Measurements from ENCODE around the gene TTYH2.

Gene TTYH2

DNA sequence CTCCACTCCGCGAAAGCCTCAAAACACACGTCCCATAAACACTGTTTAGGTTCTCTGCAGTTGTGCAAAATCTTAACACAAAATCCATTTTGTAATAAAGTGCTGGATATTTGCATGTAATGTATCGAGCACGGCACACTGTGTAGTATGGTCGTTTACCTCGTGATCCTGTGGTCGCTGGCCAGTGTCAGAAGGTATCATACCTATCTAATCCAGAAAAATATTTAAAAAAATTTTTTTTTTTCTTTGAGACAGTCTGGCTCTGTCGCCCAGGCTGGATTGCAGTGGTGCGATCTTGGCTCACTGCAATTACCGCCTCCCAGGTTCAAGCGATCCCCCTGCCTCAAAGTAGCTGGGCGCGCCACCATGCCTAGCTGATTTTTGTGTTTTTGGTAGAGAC lies 8.9 kb upstream of the TTYH2 start:
- no peak overlapping the region for H3K27ac ChIP-seq (ENCODE audit: insufficient read depth, low read depth, low read length, poor library complexity, severe bottlenecking)
- peak overlapping the region; percentile 76 for H3K4me3 ChIP-seq (ENCODE audit: insufficient read depth, low read depth, low read length)
- 55 to 62% methylated on average over 14 of the region's 14 CpGs for WGBS, 2 experiments
- peaks cover 27% of the 10 kb centered on the region for H3K36me3 ChIP-seq (ENCODE audit: control insufficient read depth, insufficient read depth, low read length)
- H3K27me3 ChIP-seq (ENCODE audit: control insufficient read depth, insufficient read depth, low read length, poor library complexity, severe bottlenecking) = peaks cover 18% of the 10 kb centered on the region
- no peaks in the 10 kb centered on the region for H3K9me3 ChIP-seq (ENCODE audit: control insufficient read depth, low read length)
- peaks cover 12% of the 10 kb centered on the region for H3K4me1 ChIP-seq (ENCODE audit: control insufficient read depth, insufficient read depth, low read length)

DNA sequence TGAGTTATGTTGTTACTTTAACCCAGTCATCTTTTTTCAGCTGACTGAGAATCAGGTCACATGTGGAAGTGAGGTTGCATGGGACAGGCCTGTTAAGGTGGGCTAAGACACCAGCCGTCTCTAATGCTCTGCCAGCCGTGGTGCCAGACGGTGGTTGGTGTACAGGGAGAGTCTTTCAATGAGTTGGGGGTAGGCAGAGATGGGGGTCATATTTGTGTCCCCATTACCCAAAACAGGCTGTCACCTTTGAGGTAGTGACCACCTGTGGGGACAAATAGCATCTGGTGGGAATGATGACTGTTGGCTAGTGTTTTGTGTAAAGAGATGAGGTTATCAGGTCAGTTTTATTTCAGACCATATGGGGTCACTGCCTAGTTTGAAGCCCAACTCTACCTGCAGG lies 8.1 kb upstream of the TTYH2 start:
- WGBS, 2 experiments = 96 to 99% methylated on average over 3 of the region's 3 CpGs
- no peak overlapping the region for H3K27ac ChIP-seq (ENCODE audit: insufficient read depth, low read depth, low read length, poor library complexity, severe bottlenecking)
- peaks cover 32% of the 10 kb centered on the region for H3K36me3 ChIP-seq (ENCODE audit: control insufficient read depth, insufficient read depth, low read length)
- H3K4me3 ChIP-seq (ENCODE audit: insufficient read depth, low read depth, low read length) = peak overlapping the region; percentile 8
- no peaks in the 10 kb centered on the region for H3K9me3 ChIP-seq (ENCODE audit: control insufficient read depth, low read length)
- H3K4me1 ChIP-seq (ENCODE audit: control insufficient read depth, insufficient read depth, low read length) = peaks cover 17% of the 10 kb centered on the region
- peaks cover 12% of the 10 kb centered on the region for H3K27me3 ChIP-seq (ENCODE audit: control insufficient read depth, insufficient read depth, low read length, poor library complexity, severe bottlenecking)

DNA sequence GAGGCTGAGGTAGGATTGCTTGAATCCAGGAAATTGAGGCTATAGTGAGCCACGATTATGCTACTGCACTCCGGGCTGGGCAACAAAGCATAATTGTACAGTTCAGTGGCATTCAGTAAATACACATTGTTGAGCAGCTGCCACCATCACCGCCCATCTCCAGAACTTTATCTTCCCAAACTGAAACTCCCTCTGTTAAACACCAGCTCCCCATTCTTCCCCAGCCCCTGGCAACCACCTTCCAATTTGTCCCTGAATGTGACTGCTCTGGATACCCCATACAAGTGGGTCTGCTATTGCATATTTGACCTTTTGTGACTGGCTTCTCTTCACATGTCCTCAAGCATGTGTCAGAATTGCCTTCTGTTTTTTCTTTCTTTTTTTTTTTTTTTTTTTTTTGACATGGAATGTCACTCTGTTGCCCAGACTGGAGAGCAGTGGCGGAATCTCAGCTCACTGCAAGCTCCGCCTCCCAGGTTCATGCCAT lies 7.0 kb upstream of the TTYH2 start:
- peaks cover 27% of the 10 kb centered on the region for H3K4me1 ChIP-seq (ENCODE audit: control insufficient read depth, insufficient read depth, low read length)
- H3K9me3 ChIP-seq (ENCODE audit: control insufficient read depth, low read length) = no peaks in the 10 kb centered on the region
- no peak overlapping the region for H3K27ac ChIP-seq (ENCODE audit: insufficient read depth, low read depth, low read length, poor library complexity, severe bottlenecking)
- WGBS, 2 experiments = 96 to 97% methylated on average over 5 of the region's 5 CpGs
- H3K27me3 ChIP-seq (ENCODE audit: control insufficient read depth, insufficient read depth, low read length, poor library complexity, severe bottlenecking) = peaks cover under 1% of the 10 kb centered on the region
- no peak overlapping the region for H3K4me3 ChIP-seq (ENCODE audit: insufficient read depth, low read depth, low read length)
- H3K36me3 ChIP-seq (ENCODE audit: control insufficient read depth, insufficient read depth, low read length) = peaks cover 32% of the 10 kb centered on the region

DNA sequence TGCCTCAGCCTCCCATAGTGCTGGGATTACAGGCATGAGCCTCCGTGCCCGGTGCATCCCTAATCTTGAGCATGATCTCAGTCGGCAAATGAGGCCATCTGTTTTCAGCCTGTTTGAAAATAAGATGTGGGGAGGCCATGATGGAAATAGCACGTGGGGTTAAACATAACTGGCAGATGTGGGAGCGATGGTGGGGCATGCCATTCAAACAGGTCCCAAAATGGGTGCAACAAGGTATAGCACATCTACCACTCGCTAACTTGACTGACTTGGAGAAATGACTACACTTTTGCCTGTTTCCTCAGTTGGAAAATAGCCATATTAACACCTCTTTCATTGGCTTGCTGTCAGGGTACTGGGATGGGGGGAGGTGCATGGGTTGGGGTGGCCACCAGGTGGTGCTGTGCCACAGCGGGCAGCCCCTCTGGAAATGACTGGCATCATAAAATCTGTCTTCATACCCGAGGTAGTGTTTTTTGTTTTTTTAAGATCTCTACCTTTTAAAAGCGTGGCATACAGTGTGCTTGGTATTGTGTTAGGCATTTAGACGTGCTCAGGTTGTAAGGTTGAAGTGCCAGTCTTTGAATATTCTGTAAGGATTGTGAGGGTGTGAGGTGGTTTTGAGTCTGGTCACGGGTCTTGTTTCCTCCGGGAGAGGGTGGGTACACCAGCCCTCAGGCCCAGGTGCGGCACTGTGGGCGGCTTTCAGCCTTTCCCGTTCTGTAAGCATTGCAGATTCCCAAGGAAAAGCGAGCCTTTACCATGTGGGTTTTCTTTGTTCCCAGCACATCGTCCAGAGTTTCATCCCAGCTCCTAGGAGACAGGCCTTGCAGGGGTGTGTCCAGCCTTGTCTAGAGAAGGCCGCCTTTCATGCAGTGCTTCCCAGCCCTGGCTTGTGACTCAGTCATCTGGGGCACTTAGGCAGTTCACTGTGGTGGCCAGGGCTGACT lies 2.9 kb upstream of the TTYH2 start:
- Histone ChIP-seq H3K4me1 (ENCODE audit: control insufficient read depth, insufficient read depth, low read length) (peaks cover 31% of the 10 kb centered on the region), H3K27ac (ENCODE audit: insufficient read depth, low read depth, low read length, poor library complexity, severe bottlenecking) (peak overlapping the region; percentile 91), H3K9me3 (ENCODE audit: control insufficient read depth, low read length) (no peaks in the 10 kb centered on the region), H3K4me3 (ENCODE audit: insufficient read depth, low read depth, low read length) (no peak overlapping the region), H3K27me3 (ENCODE audit: control insufficient read depth, insufficient read depth, low read length, poor library complexity, severe bottlenecking) (peaks cover 38% of the 10 kb centered on the region), H3K36me3 (ENCODE audit: control insufficient read depth, insufficient read depth, low read length) (peaks cover 27% of the 10 kb centered on the region)
- 48% methylated on average over 18 of the region's 18 CpGs for WGBS, 2 experiments

DNA sequence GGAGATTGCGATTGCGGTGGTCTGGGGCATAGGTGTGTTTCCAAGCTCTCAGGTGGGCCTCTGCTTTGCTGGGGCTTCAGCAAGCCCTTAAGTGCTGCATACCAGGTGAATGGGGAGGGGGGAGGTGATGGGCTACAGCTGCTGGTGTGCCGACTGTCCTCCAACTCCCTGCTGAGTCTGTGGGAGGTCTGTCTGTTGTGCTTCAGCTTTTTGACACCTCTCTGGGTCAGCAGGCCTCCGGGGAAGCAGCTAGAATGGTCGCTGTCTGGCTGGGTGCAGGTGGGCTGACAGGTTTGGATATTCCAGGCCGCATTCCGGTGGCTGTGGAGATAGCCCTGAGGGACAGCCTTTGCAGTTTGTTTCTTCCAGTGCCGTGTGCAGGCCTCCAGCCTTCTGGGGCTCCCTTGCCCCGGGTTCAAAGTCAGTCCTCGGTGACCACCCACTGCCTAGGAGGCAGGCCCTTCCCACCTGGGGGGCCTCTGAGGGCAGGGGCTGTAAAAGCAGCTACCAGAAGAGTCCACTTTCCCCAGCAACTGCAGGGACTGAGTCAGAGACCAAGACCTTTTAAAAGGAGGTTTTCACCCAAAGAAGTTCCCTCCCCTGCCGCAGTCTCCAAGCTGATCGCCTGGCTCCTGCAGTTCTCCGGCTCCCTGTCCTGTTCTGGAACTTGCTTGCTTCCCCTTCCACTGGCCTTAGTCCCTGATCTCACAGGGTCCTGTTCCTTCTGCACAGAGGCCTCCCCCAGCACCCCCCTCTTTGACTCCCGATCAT lies 2.0 kb upstream of the TTYH2 start:
- H3K27ac ChIP-seq (ENCODE audit: insufficient read depth, low read depth, low read length, poor library complexity, severe bottlenecking) = peak overlapping the region; percentile 91
- WGBS, 2 experiments = 44 to 46% methylated on average over 14 of the region's 14 CpGs

DNA sequence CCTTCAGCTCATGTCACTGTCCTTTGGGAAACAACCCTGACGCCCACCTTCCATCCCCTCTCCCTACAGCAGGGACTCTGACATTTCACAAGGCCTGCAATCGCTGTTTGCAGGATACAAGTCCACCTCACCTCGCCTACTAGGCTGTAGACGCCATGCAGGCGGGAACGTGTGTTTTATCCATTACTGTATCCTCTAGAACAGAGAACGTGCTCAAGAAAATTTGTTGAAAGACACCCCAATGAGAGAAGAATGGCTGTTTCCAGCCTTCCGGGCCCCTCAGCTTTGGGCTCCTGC lies 1.5 kb upstream of the TTYH2 start:
- H3K4me1 ChIP-seq (ENCODE audit: control insufficient read depth, insufficient read depth, low read length) = peaks cover 27% of the 10 kb centered on the region
- peaks cover 18% of the 10 kb centered on the region for H3K36me3 ChIP-seq (ENCODE audit: control insufficient read depth, insufficient read depth, low read length)
- no peak overlapping the region for H3K4me3 ChIP-seq (ENCODE audit: insufficient read depth, low read depth, low read length)
- no peaks in the 10 kb centered on the region for H3K9me3 ChIP-seq (ENCODE audit: control insufficient read depth, low read length)
- peaks cover 40% of the 10 kb centered on the region for H3K27me3 ChIP-seq (ENCODE audit: control insufficient read depth, insufficient read depth, low read length, poor library complexity, severe bottlenecking)
- 59 to 63% methylated on average over 8 of the region's 8 CpGs for WGBS, 2 experiments
- no peak overlapping the region for H3K27ac ChIP-seq (ENCODE audit: insufficient read depth, low read depth, low read length, poor library complexity, severe bottlenecking)

More for the DNA sequence above, 2.0 kb upstream of the TTYH2 start:
- Histone ChIP-seq H3K9me3 (ENCODE audit: control insufficient read depth, low read length) (no peaks in the 10 kb centered on the region), H3K36me3 (ENCODE audit: control insufficient read depth, insufficient read depth, low read length) (peaks cover 19% of the 10 kb centered on the region), H3K4me1 (ENCODE audit: control insufficient read depth, insufficient read depth, low read length) (peaks cover 27% of the 10 kb centered on the region), H3K4me3 (ENCODE audit: insufficient read depth, low read depth, low read length) (no peak overlapping the region), H3K27me3 (ENCODE audit: control insufficient read depth, insufficient read depth, low read length, poor library complexity, severe bottlenecking) (peaks cover 40% of the 10 kb centered on the region)

DNA sequence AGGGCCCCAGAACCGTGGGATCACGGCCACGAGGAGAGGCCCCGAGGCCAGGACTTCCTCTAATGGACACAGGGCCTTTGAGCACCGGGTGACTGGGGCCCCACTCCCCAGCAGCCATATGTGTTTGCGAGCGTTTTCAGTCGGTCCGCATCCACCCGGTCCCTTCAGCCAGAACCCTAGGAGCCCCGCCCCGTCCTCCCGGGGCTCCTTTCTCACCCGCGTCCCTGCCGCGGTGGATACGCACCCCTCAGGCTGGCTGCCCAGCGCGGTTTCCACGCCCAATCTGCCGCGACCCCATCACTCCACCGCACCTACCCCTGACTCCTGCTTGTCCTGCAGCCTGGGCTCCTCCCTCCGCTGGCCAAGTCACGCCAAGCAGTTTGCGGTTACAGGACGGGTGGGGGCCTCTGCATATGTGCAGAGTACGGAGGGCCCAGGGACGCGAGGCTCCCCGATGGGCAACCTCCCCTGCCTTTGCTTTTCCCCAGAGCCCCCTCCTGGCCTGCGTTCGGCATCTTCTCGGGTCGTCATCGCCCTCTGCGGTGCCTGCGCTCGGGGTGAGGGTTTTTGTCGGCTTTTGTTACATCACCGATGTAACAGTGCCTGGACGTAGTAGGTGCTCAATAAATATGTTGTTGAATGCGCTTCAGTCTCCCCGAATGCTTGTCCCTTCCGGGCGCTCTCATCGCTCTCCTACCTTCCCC lies 1.0 kb upstream of the TTYH2 start:
- 11% methylated on average over 48 of the region's 48 CpGs for WGBS, 2 experiments
- Histone ChIP-seq H3K4me1 (ENCODE audit: control insufficient read depth, insufficient read depth, low read length) (peaks cover 27% of the 10 kb centered on the region), H3K36me3 (ENCODE audit: control insufficient read depth, insufficient read depth, low read length) (peaks cover 18% of the 10 kb centered on the region), H3K27ac (ENCODE audit: insufficient read depth, low read depth, low read length, poor library complexity, severe bottlenecking) (no peak overlapping the region), H3K27me3 (ENCODE audit: control insufficient read depth, insufficient read depth, low read length, poor library complexity, severe bottlenecking) (peaks cover 40% of the 10 kb centered on the region), H3K4me3 (ENCODE audit: insufficient read depth, low read depth, low read length) (peak overlapping the region; percentile 37), H3K9me3 (ENCODE audit: control insufficient read depth, low read length) (no peaks in the 10 kb centered on the region)

DNA sequence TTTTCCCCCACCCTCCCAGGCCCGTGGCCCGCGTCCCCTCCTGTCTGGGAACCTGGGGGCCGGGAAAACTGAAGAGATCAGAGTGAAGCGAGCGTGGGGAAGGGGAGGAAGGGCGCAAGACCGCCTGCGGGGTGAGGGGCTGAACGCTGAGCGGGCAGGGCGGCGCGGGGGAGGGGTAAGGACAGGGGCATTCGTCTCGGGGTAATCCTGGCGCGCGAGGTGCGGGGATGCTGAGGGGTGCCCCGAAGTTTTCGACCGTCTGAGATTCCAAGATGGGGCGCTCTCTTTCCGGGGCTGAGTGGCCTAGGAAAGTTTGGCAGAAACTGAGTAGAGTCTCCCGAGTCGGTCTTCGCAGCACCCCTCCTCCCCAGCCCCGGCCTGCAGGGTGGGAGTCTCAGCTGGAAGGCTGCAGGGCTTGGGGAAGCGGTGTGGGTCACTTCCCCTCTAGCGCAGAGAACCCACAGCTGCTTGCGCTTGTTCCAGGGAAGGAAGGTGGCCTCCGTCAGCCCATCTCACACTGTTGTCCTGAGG lies 555 bp downstream of the TTYH2 start:
- H3K9me3 ChIP-seq (ENCODE audit: control insufficient read depth, low read length) = no peaks in the 10 kb centered on the region
- WGBS, 2 experiments = 10 to 11% methylated on average over 33 of the region's 33 CpGs
- H3K27me3 ChIP-seq (ENCODE audit: control insufficient read depth, insufficient read depth, low read length, poor library complexity, severe bottlenecking) = peaks cover 40% of the 10 kb centered on the region
- H3K4me3 ChIP-seq (ENCODE audit: insufficient read depth, low read depth, low read length) = peak overlapping the region; percentile 37
- H3K36me3 ChIP-seq (ENCODE audit: control insufficient read depth, insufficient read depth, low read length) = peaks cover 9% of the 10 kb centered on the region
- no peak overlapping the region for H3K27ac ChIP-seq (ENCODE audit: insufficient read depth, low read depth, low read length, poor library complexity, severe bottlenecking)
- peaks cover 27% of the 10 kb centered on the region for H3K4me1 ChIP-seq (ENCODE audit: control insufficient read depth, insufficient read depth, low read length)

DNA sequence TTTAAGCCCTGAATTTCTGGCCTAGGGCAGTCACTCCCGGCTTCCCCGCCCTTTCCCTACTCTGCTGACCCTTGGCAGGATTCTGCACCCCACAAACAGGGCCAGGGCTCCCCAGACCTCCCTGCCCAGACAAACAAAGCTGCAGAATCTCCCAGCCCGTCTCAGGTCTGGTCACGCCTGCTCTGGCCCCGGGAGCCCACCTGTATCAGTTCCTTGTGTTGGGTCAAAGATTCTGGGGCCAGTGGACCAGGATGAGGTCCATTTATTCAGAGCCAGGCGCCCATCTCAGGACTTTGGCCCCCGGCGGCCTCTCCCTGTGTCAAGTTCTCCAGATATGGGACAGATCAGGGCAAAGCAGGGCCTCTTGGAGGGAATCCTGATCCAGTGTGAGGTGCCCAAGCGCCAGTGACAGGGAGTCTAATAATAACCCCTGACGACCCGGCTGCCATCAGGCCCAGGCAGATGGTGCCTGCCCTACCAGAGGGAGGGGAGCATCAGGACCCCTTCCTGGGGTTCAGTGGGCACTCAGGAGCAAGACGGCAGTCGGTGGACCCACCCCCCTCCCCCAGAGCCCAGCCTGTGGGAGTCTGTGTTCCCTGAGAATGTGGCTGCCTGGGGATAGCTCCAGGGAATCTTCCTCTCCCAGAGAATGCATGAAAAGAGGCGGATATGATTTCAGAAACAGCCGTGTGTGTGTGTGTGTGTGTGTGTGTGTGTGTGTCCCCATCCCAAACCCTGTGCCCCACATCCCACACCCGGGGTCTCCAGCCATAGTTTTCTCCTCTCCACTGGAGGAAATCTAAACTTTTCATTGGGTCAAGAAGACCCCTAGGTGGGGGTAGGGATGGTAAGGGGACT lies 1.3 kb downstream of the TTYH2 start:
- Histone ChIP-seq H3K4me3 (ENCODE audit: insufficient read depth, low read depth, low read length) (no peak overlapping the region), H3K27me3 (ENCODE audit: control insufficient read depth, insufficient read depth, low read length, poor library complexity, severe bottlenecking) (peaks cover 40% of the 10 kb centered on the region), H3K4me1 (ENCODE audit: control insufficient read depth, insufficient read depth, low read length) (peaks cover 27% of the 10 kb centered on the region), H3K27ac (ENCODE audit: insufficient read depth, low read depth, low read length, poor library complexity, severe bottlenecking) (no peak overlapping the region), H3K36me3 (ENCODE audit: control insufficient read depth, insufficient read depth, low read length) (peaks cover 2% of the 10 kb centered on the region), H3K9me3 (ENCODE audit: control insufficient read depth, low read length) (no peaks in the 10 kb centered on the region)
- WGBS, 2 experiments = 81 to 82% methylated on average over 14 to 16 of the region's 16 CpGs
